HG02970 (cell line): ENCODE measurements around the gene CENPVL3.
"Not testable (repeated sequence)": the region's sequence is repeated elsewhere in the genome, so short reads cannot be mapped to it uniquely, and the experiment has no call there.

Experiments used
- ATAC-seq: cut with Tn5 transposase; IDR thresholded peaks from one replicate; pipeline ENCODE4 v1.9.1; 2021; ENCODE audit warnings: mild to moderate bottlenecking, moderate library complexity, moderate number of reproducible peaks; ENCODE audit not compliant: unreplicated experiment, low FRiP score

Gene CENPVL3

GRCh38 chrX:51618241-51619155 is at the start of gene CENPVL3:
CENPVL3 (minus strand) TSS chrX:51618912; CDS start chrX:51618873, 39 bp downstream.
- ATAC-seq, result not testable (repeated sequence)

GRCh38 chrX:51665981-51666380 is 47.3 kb upstream of the CENPVL3 start:
- no peak for ATAC-seq

- ATAC-seq, result no peak
These were observed 24.7 kb upstream of the CENPVL3 start for GRCh38 chrX:51643377-51643776.

- no peak for ATAC-seq
These were observed 22.8 kb upstream of the CENPVL3 start for GRCh38 chrX:51641421-51642021.

GRCh38 chrX:51636511-51636910 is 17.8 kb upstream of the CENPVL3 start:
- ATAC-seq, result not testable (repeated sequence)

GRCh38 chrX:51614353-51615012 is 4.2 kb downstream of the CENPVL3 start:
- no peak for ATAC-seq

GRCh38 chrX:51608766-51609165 is 9.9 kb downstream of the CENPVL3 start:
- ATAC-seq, result no peak

GRCh38 chrX:51608126-51608525 is 10.6 kb downstream of the CENPVL3 start:
- ATAC-seq, result no peak

GRCh38 chrX:51606446-51606845 is 12.3 kb downstream of the CENPVL3 start:
- no peak for ATAC-seq

GRCh38 chrX:51598899-51599298 is 19.8 kb downstream of the CENPVL3 start:
- ATAC-seq, result no peak

GRCh38 chrX:51571874-51572273 is 46.8 kb downstream of the CENPVL3 start:
- ATAC-seq, result no peak

- ATAC-seq, result no peak
These were observed 49.2 kb downstream of the CENPVL3 start for GRCh38 chrX:51569561-51569960.

GRCh38 chrX:51568586-51568985 is 50.1 kb downstream of the CENPVL3 start:
- no peak for ATAC-seq
